ENCODE measurements around the gene TOR1A.

- no peak for TF ChIP-seq FOXM1 (IDR thresholded peaks at IDR 0.05; ENCODE audit: borderline replicate concordance)
- TF ChIP-seq LEF1 (IDR thresholded peaks at IDR 0.05; ENCODE audit: borderline replicate concordance) = no peak
These were observed 34.4 kb upstream of the TOR1A start for GRCh38 chr9:129858167-129858962.
